Activated B cell treated with CpG ODN at 0.5 μM for 24 hours (primary cell): ENCODE results near the gene NUBPL. TPM values are rescaled to one million over a fixed set of nuclear protein-coding genes. Genes with fewer than 3 reads are reported as not detected.

ENCODE experiments used
- ATAC-seq: fragments of 200-7000 bp; cut with Tn5 transposase; one replicate; pipeline ENCODE4 v1.10.0; 2021; ENCODE audit warnings: low read depth, mild to moderate bottlenecking, moderate library complexity
- CTCF ChIA-PET: fragments of 350-600 bp; sonication (Branson Sonifier 250); formaldehyde crosslinking; loops from one replicate; lab custom pipeline; 2021; ENCODE audit warnings: antibody characterized with exemption; lab: Charles Lee
- POLR2A ChIA-PET: fragments of 350-600 bp; sonication (Branson Sonifier 250); formaldehyde crosslinking; loops from one replicate; lab custom pipeline; 2021; ENCODE audit warnings: antibody characterized with exemption; lab: Charles Lee
- DNase-seq: peaks from one replicate; pipeline ENCODE4 v3.0.0; 2022
- H3K27ac Mint-ChIP-seq: one replicate; pipeline ENCODE4 v1.8.0; 2020; ENCODE audit warnings: mixed read lengths
- H3K27me3 Mint-ChIP-seq: one replicate; pipeline ENCODE4 v1.8.0; 2021; ENCODE audit warnings: mixed read lengths
- H3K36me3 Mint-ChIP-seq: one replicate; pipeline ENCODE4 v1.8.0; 2021; ENCODE audit warnings: low read depth, mixed read lengths
- H3K4me1 Mint-ChIP-seq: one replicate; pipeline ENCODE4 v1.8.0; 2021; ENCODE audit warnings: mixed read lengths
- H3K4me3 Mint-ChIP-seq: one replicate; pipeline ENCODE4 v1.8.0; 2020; ENCODE audit warnings: mild to moderate bottlenecking, mixed read lengths
- H3K9me3 Mint-ChIP-seq: one replicate; pipeline ENCODE4 v1.8.0; 2020; ENCODE audit warnings: mixed read lengths
- CTCF ChIP-seq: fragments of 200-600 bp; IDR thresholded peaks from one replicate; pipeline ENCODE4 v1.8.0; 2022; ENCODE audit warnings: antibody characterized with exemption, mild to moderate bottlenecking
- intact Hi-C: fragments of 100-400 bp; cut with micrococcal nuclease; formaldehyde crosslinking; loops from one replicate; pipeline ENCODE4 v1.15.1; 2024
- total RNA-seq: library from RNA; stranded (reverse); gene quantifications from 2 replicates; pipeline ENCODE4 v1.2.3, GENCODE V29; 2022

Gene NUBPL
- total RNA-seq, 1 donor from 2014 or later: 11.7 TPM

- no peak overlapping the region for H3K27ac Mint-ChIP-seq
- POLR2A ChIA-PET: interaction anchor here (1.0 kb wide), 1 partner anchor 12 kb away, joined by 3 read pairs; the partner anchor contains the start of gene NUBPL
- ATAC-seq: no peak
- no peak for TF ChIP-seq CTCF
- intact Hi-C loops: no loop called here
- H3K4me3 Mint-ChIP-seq: no peak overlapping the region
- DNase-seq: no peak
- H3K27me3 Mint-ChIP-seq: no peaks in the 10 kb centered on the region
- H3K9me3 Mint-ChIP-seq: no peaks in the 10 kb centered on the region
- H3K36me3 Mint-ChIP-seq: peaks cover 45% of the 10 kb centered on the region
- CTCF ChIA-PET: no interaction called here
- H3K4me1 Mint-ChIP-seq: peaks cover under 1% of the 10 kb centered on the region
These were observed 11.8 kb downstream of the NUBPL start for GRCh38 chr14:31572955-31573354.

GRCh38 chr14:31576949-31577348, 15.7 kb downstream of the NUBPL start:
- POLR2A ChIA-PET: no interaction called here
- intact Hi-C loops: no loop called here
- H3K36me3 Mint-ChIP-seq: peaks cover 32% of the 10 kb centered on the region

GRCh38 chr14:31578266-31578665, 17.1 kb downstream of the NUBPL start:
- no peaks in the 10 kb centered on the region for H3K27me3 Mint-ChIP-seq
- ATAC-seq (no peak), DNase-seq (no peak)
- no peaks in the 10 kb centered on the region for H3K4me1 Mint-ChIP-seq
- ChIA-PET POLR2A (no interaction called here), CTCF (no interaction called here)
- no peaks in the 10 kb centered on the region for H3K9me3 Mint-ChIP-seq
- TF ChIP-seq CTCF: no peak
- no peak overlapping the region for H3K27ac Mint-ChIP-seq
- H3K4me3 Mint-ChIP-seq: no peak overlapping the region
- intact Hi-C loops: no loop called here
- H3K36me3 Mint-ChIP-seq: peaks cover 26% of the 10 kb centered on the region

More at GRCh38 chr14:31576949-31577348, 15.7 kb downstream of the NUBPL start:
- Mint-ChIP-seq H3K9me3 (no peaks in the 10 kb centered on the region), H3K4me3 (no peak overlapping the region), H3K4me1 (no peaks in the 10 kb centered on the region), H3K27ac (no peak overlapping the region), H3K27me3 (no peaks in the 10 kb centered on the region)
- TF ChIP-seq CTCF: no peak
- DNase-seq (no peak), ATAC-seq (no peak)
- CTCF ChIA-PET: no interaction called here

- DNase-seq (no peak), ATAC-seq (no peak)
- Mint-ChIP-seq H3K4me1 (no peaks in the 10 kb centered on the region), H3K9me3 (no peaks in the 10 kb centered on the region), H3K4me3 (no peak overlapping the region), H3K36me3 (peaks cover 26% of the 10 kb centered on the region), H3K27ac (no peak overlapping the region), H3K27me3 (no peaks in the 10 kb centered on the region)
- intact Hi-C loops: no loop called here
- no peak for TF ChIP-seq CTCF
- CTCF ChIA-PET: no interaction called here
- POLR2A ChIA-PET: no interaction called here
These were observed 17.7 kb downstream of the NUBPL start for GRCh38 chr14:31578792-31579501.

- no peaks in the 10 kb centered on the region for H3K9me3 Mint-ChIP-seq
- peaks cover 28% of the 10 kb centered on the region for H3K36me3 Mint-ChIP-seq
- no peak for TF ChIP-seq CTCF
- ATAC-seq (no peak), DNase-seq (no peak)
- ChIA-PET POLR2A (no interaction called here), CTCF (no interaction called here)
- H3K27ac Mint-ChIP-seq: no peak overlapping the region
- no peaks in the 10 kb centered on the region for H3K4me1 Mint-ChIP-seq
- intact Hi-C loops: no loop called here
- H3K27me3 Mint-ChIP-seq: no peaks in the 10 kb centered on the region
- no peak overlapping the region for H3K4me3 Mint-ChIP-seq
These were observed 19.0 kb downstream of the NUBPL start for GRCh38 chr14:31580234-31580633.
